Measurements from ENCODE around the gene APC.
"Not testable (repeated sequence)": the region's sequence is repeated elsewhere in the genome, so short reads cannot be mapped to it uniquely, and the experiment has no call there.

Gene APC

DNA sequence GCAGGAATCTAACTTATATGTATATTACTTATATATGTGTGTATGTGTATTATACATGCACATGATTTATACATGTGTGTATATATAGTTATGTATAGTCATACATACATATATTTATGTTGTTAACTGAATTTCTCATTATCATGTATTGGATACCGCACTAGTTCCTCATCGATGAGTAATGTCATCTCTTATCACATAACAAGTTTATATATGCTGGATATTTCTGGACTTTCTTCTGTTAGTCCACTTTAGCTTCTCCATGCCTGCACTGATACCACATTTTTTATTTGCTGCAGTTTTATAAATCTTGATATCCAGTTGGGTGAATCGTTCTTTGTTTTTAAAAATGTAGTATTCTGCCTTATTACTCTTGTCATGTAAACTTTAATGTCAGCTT, 50.2 kb downstream of the APC start:
- DNase-seq = no peak

DNA sequence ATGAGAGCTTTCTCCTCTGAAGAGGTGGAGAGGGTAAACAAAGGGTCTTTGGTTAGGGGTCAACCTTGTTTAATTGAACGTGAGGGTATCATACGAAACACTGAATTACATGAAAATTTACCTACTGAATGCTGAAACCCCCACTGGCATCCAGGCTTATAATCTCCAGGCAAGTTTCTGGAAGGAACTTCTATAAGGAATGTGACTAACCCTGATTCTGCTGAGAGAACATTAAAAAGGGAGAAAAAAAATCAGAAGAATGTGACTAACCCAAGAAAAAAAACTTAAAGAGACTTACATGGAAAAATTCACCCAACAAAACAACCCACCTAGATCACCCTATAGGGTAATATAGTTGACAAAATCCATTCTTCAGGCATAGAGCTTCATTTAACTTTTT, 55.5 kb downstream of the APC start:
- DNase-seq = no peak

DNA sequence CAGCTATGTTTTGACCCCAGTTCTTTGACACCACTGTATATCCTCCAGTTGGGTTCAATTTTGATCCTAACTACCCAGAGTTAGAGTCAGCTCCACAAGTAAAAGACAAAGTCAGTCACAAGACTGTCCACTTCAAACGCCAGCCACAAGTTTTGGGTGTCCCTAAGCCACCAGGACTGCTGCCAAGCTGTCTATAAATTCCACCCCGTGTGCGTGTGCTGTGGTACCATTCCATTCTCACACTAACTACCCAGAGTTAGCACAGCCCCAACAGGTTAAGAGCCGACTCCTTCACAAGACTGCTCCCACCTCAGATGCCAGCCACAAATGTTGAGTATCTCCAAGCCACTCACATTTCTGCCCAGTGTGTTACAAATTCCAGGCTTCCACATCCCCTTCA, 56.7 kb downstream of the APC start:
- no peak for DNase-seq

DNA sequence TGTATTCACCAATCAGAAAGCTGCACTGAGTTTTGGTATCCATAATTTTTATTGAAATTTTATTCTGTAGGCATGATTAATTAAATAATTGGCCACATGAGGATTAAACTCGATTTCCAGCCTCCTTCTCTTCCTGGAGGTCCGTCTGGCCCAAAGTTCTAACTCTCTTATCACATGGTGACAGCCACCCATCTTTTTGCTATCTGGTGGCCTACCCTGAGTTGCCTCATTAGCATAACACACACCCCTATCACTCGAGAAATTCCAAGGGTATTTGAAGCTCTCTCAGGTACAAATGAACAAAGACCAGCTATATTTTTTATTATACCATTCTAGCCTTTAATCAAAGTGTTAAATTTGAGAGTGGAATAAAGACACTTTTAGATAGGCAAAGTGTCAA, 57.7 kb downstream of the APC start:
- DNase-seq = no peak

DNA sequence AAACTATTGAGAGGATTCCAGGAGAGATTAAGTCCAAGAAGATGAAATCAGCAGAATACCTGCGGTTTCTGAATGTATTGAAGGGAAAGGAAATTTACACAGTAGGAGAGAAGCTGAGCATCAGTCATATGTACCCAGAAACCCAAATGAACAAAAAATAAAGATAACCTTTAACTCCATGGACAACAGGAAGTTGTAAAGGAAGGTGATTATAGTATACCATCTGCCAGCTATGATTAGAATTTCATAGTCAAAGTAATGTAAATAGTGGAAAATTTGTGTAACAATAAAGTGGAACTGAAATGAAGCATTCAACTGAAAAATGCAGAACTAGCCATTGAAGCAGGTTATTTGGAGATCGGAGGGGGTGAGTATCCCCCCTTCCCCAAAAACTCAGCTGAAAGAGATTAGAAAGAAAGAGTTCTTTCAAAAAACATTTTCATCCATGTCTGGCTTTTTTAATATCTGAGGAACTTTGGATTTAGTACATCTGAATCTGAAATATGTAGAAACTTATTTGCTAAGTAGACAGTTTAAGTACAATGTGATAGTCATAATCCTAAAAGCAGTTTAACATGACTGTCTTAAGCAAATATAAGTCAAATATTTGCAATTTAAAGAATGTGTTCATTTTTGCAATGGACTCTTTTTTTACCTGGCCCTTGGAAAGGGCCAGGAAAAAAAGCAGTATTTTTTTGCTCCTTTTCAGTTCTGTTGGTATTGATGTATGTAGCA, 58.4 kb downstream of the APC start:
- DNase-seq = no peak

DNA sequence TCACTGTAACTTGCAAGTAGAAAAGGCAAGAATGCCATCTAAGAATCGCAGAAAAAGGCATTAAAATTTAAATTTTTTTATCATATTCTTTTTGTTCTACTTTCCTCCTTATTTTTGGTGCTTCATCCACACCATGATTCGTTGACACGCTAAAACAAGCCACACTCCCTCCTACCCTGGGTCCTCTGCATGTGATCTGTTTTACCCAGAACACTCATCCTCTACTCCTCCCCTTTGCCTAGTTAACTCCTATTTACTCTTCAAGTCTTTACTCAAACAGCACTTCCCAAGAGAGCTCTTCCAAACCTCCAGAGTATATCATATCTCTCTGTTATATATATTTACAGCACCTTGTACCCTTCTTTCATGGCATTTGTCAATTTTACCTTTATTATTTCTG, 62.0 kb downstream of the APC start:
- no peak for DNase-seq

DNA sequence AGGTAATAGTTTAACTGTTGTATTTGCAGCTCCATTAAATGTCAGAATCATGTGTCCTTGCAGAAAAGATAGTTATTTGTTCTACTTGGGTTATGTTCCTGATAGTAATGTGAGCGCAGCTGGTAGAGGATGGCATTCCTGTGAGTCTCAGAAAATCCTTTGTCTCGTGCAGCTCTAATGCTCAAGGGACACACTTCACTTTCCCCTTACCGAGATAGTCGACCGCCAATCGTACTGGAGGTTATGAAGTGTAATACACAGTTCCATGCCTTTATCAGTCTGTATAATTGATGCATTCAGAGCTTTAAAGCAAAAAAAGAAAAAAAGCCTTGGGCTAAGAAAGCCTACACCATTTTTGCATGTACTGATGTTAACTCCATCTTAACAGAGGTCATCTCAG, 63.2 kb downstream of the APC start:
- no peak for DNase-seq

DNA sequence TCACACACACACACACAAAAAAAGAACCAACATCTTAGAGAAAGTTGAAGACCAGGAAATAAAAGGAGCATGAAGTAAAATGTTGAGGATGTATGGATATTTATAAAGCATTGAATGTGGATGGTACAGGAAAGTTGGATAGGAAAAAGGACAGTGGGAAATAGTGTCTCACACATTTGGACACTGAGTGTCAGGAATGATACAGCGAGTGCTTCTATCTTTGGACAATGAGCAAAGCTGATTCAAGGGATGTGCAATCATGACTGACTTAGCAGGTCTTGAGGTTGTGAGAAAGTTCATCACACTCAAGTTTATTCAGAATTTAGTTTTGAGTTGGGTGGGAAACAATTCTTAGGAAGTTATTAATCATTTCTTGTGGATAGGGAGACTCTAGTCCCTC, 73.3 kb downstream of the APC start:
- DNase-seq = no peak

DNA sequence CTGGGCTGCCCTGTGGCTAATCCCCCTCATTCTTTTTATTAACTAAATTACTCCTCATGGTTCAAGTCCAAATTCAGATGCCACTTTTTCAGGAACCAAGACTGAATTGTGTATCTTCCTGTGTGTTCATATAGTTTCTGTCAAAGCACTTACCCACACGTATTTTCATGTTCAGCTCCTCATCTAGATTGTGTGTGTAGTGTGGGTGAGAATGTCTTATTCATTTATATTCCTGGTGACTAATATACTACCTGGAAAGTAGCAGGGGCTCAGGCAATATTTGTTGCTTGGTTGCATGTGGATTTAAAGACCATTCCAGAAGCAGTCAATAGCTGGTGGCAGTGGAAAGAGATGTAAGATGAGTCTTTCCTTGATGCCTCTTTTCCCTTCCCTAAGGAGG, 74.9 kb downstream of the APC start:
- DNase-seq = no peak

DNA sequence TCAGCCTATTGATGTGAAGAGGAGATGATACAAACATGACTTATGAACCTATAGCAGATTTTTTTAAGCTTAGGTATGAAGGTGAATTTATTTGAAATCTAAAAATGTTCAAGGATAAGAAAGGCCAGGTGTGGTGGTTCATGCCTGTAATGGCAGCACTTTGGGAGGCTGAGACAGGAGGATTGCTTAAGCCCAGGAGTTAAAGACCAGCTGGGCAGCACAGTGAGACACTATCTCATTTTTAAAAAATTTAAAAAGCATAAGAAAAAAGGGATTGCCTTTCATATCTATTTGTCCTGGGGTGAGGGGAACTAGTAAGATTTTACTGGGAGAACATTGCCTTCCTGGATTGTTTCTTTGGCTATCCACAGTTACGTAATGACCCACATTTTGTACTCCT, 82.6 kb downstream of the APC start:
- DNase-seq = no peak

DNA sequence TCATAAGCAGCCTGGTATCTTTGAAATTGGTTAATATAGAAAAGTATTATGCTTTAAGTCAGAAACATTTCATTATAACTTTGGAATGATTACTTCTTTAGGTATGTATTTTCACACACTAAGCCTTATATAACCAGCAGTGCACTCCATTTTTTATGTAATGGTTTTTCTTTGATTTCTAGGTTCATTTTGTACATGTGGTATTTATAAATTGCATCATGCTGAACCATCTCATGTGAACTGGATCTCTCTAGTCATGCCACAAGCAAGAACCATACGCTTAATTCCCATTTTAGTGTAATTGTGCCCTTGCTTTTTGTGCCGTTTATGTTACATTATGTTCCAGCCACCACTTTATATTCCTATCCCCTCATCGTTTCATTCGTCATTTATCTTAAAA, 84.8 kb downstream of the APC start:
- no peak for DNase-seq

DNA sequence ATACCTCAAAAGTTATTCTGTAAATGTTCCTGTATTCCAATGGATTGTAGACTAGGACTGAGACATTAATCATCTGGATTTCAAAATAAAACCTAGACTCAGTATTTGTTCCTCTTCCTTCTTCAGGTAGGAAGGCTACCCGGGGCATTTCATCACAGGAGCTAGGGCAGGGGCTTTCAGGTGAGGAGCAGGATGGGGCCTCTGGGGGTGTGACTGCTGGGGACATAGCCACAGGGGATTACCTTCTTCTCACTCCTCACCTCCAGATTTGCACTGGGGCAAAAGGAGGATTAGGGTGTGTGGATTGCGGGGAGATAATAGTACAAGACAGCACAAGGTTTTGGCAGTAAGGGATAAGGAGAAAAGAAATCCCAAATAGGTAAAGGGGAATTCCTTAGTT, 85.5 kb downstream of the APC start:
- no peak for DNase-seq

DNA sequence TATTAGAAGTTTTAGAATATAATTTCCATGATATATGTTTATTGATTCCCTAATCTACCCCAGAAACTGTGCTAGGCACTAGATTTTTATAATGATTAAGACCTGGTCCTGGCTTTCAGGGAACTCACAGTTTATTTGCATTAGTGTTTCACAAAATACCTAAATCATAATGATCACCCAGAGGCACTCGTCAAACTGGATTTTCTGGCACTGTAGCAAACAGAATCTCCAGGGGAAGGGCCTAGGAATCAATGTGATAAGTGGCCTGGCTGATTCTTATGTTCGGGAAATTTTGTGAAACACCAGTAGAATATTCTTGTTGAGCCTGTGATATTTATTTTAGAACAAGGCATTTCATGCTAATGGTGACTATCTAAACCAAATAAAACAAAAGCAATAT, 86.0 kb downstream of the APC start:
- no peak for DNase-seq

DNA sequence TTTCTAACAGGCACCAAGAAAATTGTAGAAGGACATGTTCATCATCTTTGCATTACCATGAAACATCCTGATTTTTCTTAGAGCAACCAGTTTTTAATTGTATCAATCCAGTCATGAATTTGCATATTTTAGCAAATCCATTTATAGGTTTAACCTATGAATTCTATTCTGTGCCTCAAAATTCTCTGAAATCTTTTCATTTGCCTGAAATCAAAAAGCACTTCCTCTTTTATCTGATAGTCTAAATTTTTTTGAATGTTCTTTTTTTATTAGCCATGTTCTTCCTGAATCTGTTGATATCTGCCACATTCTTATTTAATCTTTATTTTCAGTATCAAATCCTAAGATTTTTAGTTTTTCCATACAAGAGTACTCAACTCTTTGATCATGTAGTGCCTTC, 86.5 kb downstream of the APC start:
- no peak for DNase-seq

DNA sequence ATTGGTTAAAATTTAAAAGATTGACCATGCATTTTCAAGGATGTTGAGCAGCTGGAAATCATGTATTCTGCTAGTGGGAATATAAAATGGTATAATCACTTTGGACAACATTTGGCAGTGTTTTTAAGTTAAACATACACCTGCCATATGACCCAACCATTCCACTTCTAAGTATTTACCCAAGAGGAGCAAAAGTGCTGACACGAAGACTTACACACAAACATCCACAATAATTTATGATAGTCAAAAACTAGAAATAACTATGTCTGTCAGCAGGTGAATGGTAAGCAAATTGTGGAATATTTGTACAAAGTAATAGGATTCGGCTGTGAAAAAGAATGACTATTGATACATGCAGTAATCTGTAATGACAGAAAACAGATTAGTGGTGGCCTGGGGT, 92.7 kb downstream of the APC start:
- DNase-seq = no peak

DNA sequence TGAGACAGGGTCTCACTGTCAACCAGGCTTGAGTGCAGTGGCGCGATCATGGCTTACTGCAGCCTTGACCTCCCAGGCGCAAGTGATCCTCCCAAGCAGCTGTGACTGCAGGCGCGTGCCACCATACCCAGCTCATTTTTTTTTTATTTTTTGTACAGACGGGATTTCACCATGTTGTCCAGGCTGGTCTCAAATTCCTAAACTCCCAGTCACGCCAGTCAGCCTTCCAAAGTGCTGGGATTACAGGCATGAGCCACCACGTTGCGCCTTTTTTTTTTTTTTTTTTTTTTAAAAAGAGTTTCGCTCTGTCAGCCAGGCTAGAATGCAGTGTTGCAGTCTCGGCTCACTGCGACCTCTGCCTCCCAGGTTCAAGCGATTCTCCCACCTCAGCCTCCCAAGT, 96.3 kb downstream of the APC start:
- no peak for DNase-seq

DNA sequence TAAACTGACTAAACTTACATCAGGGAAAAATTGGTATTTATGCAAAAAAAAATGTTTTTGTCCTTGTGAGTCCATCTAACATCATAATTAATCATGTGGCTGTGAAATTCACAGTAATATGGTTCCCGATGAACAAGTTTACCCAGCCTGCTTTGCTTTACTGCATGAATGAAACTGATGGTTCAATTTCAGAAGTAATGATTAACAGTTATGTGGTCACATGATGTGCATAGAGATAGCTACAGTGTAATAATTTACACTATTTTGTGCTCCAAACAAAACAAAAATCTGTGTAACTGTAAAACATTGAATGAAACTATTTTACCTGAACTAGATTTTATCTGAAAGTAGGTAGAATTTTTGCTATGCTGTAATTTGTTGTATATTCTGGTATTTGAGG, 106.8 kb downstream of the APC start:
- no peak for DNase-seq

DNA sequence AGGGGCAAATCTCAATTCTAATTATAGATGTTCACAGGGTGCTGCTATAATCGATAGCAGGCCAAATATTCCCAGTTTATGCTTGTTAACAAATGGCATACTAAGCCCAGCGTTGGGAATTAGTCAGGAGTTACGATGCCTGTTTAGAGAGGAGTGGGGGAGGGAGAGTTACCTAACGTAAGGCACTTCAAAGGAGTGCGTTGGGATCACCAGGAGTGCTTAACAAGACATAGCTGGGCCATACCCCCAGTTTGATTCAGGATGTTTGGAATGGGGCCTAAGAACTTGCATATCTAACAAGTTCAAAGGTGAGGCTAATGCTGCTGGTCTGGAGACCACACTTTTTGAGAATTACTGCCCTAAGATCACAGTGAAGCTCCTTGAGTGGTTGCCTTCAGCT, 108.9 kb downstream of the APC start:
- no peak for DNase-seq

DNA sequence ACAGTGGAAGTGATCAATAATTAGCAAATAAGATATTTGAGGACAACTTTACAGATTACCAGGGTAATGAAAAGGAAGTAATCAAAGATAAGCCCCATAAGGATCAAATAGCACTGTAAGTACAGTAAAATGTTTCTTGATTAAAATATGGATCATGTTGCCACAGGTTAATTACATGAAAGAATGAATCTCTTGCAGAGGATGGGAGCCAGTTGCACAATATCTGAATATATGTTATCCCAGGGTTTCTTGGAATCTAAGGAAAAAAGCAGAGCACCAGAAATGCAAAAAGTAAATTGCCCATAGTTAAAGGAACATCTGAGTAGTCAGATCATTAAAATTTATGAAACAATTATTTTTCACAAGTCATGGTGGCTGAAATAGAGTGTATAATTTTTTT, 109.6 kb downstream of the APC start:
- no peak for DNase-seq

DNA sequence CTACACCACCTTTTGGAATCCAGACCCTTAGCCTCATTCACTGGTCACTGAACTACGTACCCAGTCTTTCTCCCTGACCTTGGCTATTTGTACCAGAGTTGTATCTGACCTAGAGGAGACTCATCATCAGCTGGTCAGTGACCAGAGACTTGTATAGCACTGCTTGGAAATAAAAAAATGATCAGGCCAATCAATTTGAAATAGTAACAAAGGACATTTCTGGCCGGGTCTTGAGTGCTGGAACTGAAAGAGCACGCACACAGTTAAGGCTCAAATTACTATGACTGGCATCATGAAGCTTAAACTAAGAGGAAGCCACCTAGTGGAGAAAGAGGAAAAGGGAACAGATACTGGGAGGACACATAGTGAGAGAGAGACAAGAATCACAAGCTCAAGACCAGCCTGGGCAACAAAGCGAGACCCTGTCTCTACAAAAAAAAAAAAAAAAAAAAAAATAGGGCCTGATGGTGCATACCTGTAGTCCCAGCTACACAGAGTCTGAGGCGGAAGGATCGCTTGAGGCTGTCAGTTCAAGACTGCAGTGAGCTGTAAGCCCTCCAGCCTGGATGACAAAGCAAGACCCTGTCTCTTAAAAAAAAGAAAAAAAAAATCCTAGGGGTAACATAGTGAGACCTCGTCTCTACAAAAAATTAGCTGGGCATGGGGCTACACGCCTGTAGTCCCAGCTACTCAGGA, 110.6 kb downstream of the APC start:
- DNase-seq = peak; percentile 71

DNA sequence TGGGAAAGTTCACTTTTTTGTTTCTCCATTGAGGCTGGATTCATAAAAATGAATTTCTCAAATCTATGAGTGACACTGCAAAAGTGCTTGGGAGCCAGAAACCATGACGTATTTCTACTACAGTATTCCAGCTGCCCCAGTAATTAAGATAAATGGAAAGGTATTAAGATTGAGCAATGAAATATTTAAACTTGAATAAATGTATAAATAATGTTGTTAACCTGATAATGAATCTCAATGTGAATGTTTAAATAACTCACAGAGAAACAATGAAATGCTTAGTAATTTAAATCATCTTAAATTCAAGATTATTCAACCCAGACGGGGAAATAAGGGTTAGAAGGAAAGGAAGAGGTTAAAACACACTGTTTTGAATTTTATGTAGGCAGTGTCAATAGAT, 112.2 kb downstream of the APC start:
- DNase-seq = no peak

DNA sequence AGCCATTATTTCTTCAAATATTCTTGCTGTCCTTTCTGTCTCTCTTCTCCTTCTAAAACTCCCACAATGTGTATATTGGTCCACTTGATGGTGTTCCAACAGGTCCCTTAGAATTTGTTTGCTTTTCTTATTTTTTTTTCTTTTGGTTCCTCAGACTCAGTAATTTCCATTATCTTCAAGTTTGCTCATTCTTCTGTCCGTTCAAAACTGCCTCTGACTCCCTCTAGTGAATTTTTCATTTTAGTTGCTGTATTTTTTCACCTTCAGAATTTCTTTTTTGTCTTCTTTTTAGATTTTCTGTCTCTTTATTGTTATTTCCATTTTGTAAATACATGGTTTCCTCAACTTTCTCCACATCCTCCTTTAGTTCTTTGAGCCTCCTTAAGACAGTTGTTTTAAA, 117.0 kb downstream of the APC start:
- DNase-seq = no peak

DNA sequence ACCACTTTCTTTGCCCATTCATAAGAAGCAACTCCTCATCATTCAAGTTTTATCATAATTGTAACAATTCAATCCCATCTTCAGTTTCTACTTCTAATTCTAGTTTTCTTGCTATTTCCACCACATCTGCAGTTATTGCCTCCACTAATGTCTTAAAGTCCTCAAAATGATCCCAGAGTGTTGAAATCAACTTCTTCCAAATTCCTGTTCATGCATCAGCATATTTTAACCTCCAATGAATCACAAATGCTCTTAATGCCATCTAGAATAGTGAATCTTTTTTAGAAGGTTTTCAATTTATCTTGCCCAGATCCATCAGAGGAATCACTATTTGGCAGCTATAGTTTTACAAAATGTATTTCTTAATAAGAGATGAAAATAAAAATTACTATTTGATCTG, 120.2 kb downstream of the APC start:
- DNase-seq = no peak

DNA sequence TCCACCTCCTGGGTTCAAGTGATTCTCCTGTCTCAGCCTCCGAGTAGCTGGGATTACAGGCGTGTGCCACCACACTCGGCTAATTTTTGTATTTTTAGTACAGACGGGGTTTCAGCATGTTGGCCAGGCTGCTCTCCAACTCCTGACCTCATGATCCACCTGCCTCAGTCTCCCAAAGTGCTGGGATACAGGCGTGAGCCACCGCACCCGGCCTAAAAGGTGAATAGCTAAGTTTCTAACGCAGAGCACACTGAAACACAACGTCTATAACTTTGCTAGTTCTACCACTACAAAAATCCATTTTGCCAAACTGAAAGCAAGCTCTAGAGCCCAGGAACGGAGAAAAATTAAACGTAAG, 122.9 kb downstream of the APC start:
- not testable (repeated sequence) for DNase-seq

DNA sequence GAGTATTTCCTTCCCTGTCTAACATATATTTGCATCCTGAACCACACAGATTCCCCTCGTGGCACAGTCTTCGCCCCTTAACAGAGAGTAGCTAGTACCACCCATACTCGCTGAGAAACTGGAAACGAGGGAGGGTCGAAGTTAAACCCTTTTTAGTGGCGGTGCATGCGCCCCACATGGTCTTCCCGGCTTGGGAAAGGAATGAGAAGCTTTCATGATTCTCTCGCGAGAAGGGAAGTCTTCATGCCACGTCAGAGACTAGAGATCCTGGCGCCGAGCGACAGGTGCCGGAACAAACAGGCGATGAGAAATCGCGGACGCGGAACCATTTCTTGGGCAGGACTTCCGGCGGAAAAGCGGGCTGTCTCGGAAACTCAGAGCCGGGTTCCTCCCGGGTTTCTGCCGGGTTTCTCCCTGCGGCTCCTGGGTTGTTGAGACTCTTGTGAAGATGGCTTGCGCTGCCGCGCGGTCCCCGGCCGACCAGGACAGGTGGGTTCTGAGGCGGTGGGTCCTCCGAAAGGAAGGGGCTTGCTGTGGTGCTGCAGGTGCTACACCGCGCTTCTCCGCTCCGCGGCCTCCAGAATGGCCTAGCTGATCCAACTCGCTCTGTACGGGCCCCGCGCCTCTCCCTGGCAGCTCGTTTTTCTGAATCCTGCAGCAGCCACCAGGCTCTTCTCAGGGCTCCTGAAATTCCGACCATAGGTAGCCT, 123.4 kb downstream of the APC start, which contains the start of gene SRP19:
SRP19 (plus strand) TSS at position 359 of the 709 bp plus-strand sequence; CDS start at position 449, 90 bp downstream.
- DNase-seq = peak; percentile 93
